OCI-LY3 (cell line): ENCODE measurements around the gene SPTSSB.

Experiments used
- EZH2phosphoT487 ChIP-seq: fragments of 200-600 bp; shearing (Covaris generic); IDR thresholded peaks from 2 replicates; pipeline ENCODE4 v1.6.1; 2018; ENCODE audit warnings: antibody characterized with exemption, mixed run types, low read depth
- TF ChIP-seq, protein P1 (sequence below): fragments of 200-600, 300-600 bp; sonication (generic); IDR thresholded peaks from 2 replicates; pipeline ENCODE4 v1.5.1; 2014; ENCODE audit warnings: antibody characterized with exemption, low read length, low read depth

DNA sequence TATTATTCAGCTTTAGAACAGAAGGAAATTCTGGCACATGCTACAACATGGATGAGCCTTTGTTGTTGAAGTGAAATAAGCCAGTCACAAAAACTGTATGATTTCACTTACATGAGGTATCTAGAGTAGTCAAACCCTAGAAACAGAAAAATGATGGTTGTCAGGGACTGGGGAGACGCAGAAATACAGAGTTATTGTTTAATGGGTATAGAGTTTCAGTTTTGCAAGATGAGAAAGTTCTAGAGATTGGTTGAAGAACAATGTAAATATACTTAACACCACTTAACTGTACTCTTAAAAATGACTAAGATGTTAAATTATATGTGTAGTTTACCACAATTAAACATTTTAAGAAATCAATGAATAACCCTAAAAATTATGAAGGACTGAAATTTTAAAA lies 15.8 kb downstream of the SPTSSB start:
- TF ChIP-seq, protein P1, sequence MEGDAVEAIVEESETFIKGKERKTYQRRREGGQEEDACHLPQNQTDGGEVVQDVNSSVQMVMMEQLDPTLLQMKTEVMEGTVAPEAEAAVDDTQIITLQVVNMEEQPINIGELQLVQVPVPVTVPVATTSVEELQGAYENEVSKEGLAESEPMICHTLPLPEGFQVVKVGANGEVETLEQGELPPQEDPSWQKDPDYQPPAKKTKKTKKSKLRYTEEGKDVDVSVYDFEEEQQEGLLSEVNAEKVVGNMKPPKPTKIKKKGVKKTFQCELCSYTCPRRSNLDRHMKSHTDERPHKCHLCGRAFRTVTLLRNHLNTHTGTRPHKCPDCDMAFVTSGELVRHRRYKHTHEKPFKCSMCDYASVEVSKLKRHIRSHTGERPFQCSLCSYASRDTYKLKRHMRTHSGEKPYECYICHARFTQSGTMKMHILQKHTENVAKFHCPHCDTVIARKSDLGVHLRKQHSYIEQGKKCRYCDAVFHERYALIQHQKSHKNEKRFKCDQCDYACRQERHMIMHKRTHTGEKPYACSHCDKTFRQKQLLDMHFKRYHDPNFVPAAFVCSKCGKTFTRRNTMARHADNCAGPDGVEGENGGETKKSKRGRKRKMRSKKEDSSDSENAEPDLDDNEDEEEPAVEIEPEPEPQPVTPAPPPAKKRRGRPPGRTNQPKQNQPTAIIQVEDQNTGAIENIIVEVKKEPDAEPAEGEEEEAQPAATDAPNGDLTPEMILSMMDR, result no peak
- no peak for TF ChIP-seq EZH2phosphoT487
